ENCODE data around the gene NELFA.

NELFA gene

GRCh38 chr4:1958276-1959103, 50.3 kb downstream of the NELFA start:
- Histone ChIP-seq H2AFZ (ENCODE audit: low read depth, low read length, severe bottlenecking) (no peak overlapping the region), H3K27ac (ENCODE audit: low read depth, low read length) (no peak overlapping the region), H3K79me2 (ENCODE audit: insufficient read depth, low read length) (peaks cover 11% of the 10 kb centered on the region; the same call in 1 of the 2 replicates), H3K9me3 (ENCODE audit: insufficient read depth, low read length) (no peaks in the 10 kb centered on the region), H3K4me2 (ENCODE audit: low read depth, low read length, poor library complexity, severe bottlenecking) (no peak overlapping the region), H3K36me3 (ENCODE audit: low read length) (peaks cover 29% of the 10 kb centered on the region; the same call in 1 of the 2 replicates), H3K9ac (ENCODE audit: low read length) (no peak overlapping the region), H3K9me2 (replicated peaks; ENCODE audit: insufficient read depth, low read length) (no peaks in the 10 kb centered on the region), H3F3A (ENCODE audit: insufficient read depth) (no peaks in the 10 kb centered on the region), H3K4me3 (ENCODE audit: insufficient read depth, low read length, poor library complexity, severe bottlenecking) (no peak overlapping the region), H4K20me1 (ENCODE audit: low read depth, low read length) (no peaks in the 10 kb centered on the region), H3K27me3 (ENCODE audit: low read length) (no peaks in the 10 kb centered on the region)
- TF ChIP-seq EZH2phosphoT487 (conservative IDR thresholded peaks at IDR 0.05; ENCODE audit: low read length), result no peak
- TF ChIP-seq, protein P1, sequence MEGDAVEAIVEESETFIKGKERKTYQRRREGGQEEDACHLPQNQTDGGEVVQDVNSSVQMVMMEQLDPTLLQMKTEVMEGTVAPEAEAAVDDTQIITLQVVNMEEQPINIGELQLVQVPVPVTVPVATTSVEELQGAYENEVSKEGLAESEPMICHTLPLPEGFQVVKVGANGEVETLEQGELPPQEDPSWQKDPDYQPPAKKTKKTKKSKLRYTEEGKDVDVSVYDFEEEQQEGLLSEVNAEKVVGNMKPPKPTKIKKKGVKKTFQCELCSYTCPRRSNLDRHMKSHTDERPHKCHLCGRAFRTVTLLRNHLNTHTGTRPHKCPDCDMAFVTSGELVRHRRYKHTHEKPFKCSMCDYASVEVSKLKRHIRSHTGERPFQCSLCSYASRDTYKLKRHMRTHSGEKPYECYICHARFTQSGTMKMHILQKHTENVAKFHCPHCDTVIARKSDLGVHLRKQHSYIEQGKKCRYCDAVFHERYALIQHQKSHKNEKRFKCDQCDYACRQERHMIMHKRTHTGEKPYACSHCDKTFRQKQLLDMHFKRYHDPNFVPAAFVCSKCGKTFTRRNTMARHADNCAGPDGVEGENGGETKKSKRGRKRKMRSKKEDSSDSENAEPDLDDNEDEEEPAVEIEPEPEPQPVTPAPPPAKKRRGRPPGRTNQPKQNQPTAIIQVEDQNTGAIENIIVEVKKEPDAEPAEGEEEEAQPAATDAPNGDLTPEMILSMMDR (IDR thresholded peaks at IDR 0.05; ENCODE audit: insufficient read depth, low read length, poor library complexity, severe bottlenecking), result no peak

- no peak overlapping the region for H3K4me3 ChIP-seq (ENCODE audit: insufficient read depth, low read length, poor library complexity, severe bottlenecking)
- no peak for TF ChIP-seq EZH2phosphoT487 (conservative IDR thresholded peaks at IDR 0.05; ENCODE audit: low read length)
- TF ChIP-seq, protein P1 (IDR thresholded peaks at IDR 0.05; ENCODE audit: insufficient read depth, low read length, poor library complexity, severe bottlenecking), result no peak
- peaks cover 15% of the 10 kb centered on the region; the same call in 1 of the 2 replicates for H3K36me3 ChIP-seq (ENCODE audit: low read length)
- no peaks in the 10 kb centered on the region for H3F3A ChIP-seq (ENCODE audit: insufficient read depth)
- no peak overlapping the region for H3K27ac ChIP-seq (ENCODE audit: low read depth, low read length)
- no peaks in the 10 kb centered on the region for H3K9me2 ChIP-seq (replicated peaks; ENCODE audit: insufficient read depth, low read length)
- H3K4me2 ChIP-seq (ENCODE audit: low read depth, low read length, poor library complexity, severe bottlenecking), result no peak overlapping the region
- H3K79me2 ChIP-seq (ENCODE audit: insufficient read depth, low read length), result peaks cover 7% of the 10 kb centered on the region; the same call in 1 of the 2 replicates
- H3K9ac ChIP-seq (ENCODE audit: low read length), result no peak overlapping the region
- no peaks in the 10 kb centered on the region for H4K20me1 ChIP-seq (ENCODE audit: low read depth, low read length)
- H3K27me3 ChIP-seq (ENCODE audit: low read length), result no peaks in the 10 kb centered on the region
- no peak overlapping the region for H2AFZ ChIP-seq (ENCODE audit: low read depth, low read length, severe bottlenecking)
- no peaks in the 10 kb centered on the region for H3K9me3 ChIP-seq (ENCODE audit: insufficient read depth, low read length)
Measured at GRCh38 chr4:1956631-1957030, 52.1 kb downstream of the NELFA start.

DNA sequence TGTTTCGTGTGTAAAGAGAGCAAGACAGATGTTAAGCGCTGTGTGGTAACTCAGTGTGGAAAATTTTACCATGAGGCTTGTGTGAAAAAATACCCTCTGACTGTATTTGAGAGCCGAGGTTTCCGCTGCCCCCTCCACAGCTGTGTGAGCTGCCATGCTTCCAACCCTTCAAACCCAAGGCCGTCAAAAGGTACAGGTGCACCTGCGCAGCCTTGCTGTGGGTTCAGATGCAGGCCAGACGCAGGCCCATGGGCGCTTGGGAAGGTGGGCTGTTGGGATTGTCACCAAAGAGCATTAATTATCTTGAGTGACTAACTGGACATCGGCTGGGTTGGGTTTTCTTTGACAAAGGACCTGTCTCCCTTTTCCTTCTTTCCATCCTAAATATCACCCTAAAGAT, 55.4 kb downstream of the NELFA start:
- TF ChIP-seq, protein P1 (IDR thresholded peaks at IDR 0.05; ENCODE audit: insufficient read depth, low read length, poor library complexity, severe bottlenecking), result no peak
- no peak for TF ChIP-seq EZH2phosphoT487 (conservative IDR thresholded peaks at IDR 0.05; ENCODE audit: low read length)
- H3K9me2 ChIP-seq (replicated peaks; ENCODE audit: insufficient read depth, low read length), result no peaks in the 10 kb centered on the region
- H3K4me2 ChIP-seq (ENCODE audit: low read depth, low read length, poor library complexity, severe bottlenecking), result no peak overlapping the region
- H3F3A ChIP-seq (ENCODE audit: insufficient read depth), result no peaks in the 10 kb centered on the region
- no peaks in the 10 kb centered on the region for H4K20me1 ChIP-seq (ENCODE audit: low read depth, low read length)
- H3K36me3 ChIP-seq (ENCODE audit: low read length), result peaks cover 5% of the 10 kb centered on the region; the same call in 1 of the 2 replicates
- no peak overlapping the region for H3K27ac ChIP-seq (ENCODE audit: low read depth, low read length)
- no peaks in the 10 kb centered on the region for H3K9me3 ChIP-seq (ENCODE audit: insufficient read depth, low read length)
- no peak overlapping the region for H2AFZ ChIP-seq (ENCODE audit: low read depth, low read length, severe bottlenecking)
- no peak overlapping the region for H3K4me3 ChIP-seq (ENCODE audit: insufficient read depth, low read length, poor library complexity, severe bottlenecking)
- 0 out of 2 replicates have a peak, but pooled peaks cover 3% of the 10 kb centered on the region for H3K79me2 ChIP-seq (ENCODE audit: insufficient read depth, low read length)
- H3K27me3 ChIP-seq (ENCODE audit: low read length), result no peaks in the 10 kb centered on the region
- H3K9ac ChIP-seq (ENCODE audit: low read length), result no peak overlapping the region

Data from SU-DHL-6 (cell line).